Stimulated activated naive B cell treated with anti-CD40 and anti-IgM and Interleukin-4, amounts not matched to agents 10 μg/mL and 1 μg/mL and 100 μg/mL, for 72 hours (primary cell): ENCODE measurements around the gene POLR3K.
A peak's percentile ranks its signal among the peaks of the same experiment; 100 is the strongest.

Source experiments
- ATAC-seq, 2 donors: fragments of 150-1000 bp; cut with Tn5 transposase; replicated peaks; 2 replicates each; pipeline ENCODE4 v1.10.0; 2021; ENCODE audit warnings: moderate library complexity in 1 of 2
- DNase-seq: peaks from one replicate; pipeline ENCODE4 v3.0.0; 2021
- H3K27ac Mint-ChIP-seq: one replicate; pipeline ENCODE4 v1.8.0; 2022; ENCODE audit warnings: mild to moderate bottlenecking, mixed read lengths
- H3K27me3 Mint-ChIP-seq, 2 donors: one replicate each; pipeline ENCODE4 v1.8.0; 2022; ENCODE audit warnings: mixed read lengths in 2 of 2
- H3K36me3 Mint-ChIP-seq, 2 donors: one replicate each; pipeline ENCODE4 v1.8.0; 2022; ENCODE audit warnings: mixed read lengths in 2 of 2, mild to moderate bottlenecking in 1 of 2
- H3K4me1 Mint-ChIP-seq, 2 donors: one replicate each; pipeline ENCODE4 v1.8.0; 2022; ENCODE audit warnings: mixed read lengths in 2 of 2, mild to moderate bottlenecking in 1 of 2
- H3K4me3 Mint-ChIP-seq, 2 donors: one replicate each; pipeline ENCODE4 v1.8.0; 2022; ENCODE audit warnings: mild to moderate bottlenecking in 2 of 2, mixed read lengths in 2 of 2, moderate library complexity in 1 of 2
- H3K9me3 Mint-ChIP-seq, 2 donors: one replicate each; pipeline ENCODE4 v1.8.0; 2022; ENCODE audit warnings: mixed read lengths in 2 of 2, mild to moderate bottlenecking in 1 of 2

Gene POLR3K

DNA sequence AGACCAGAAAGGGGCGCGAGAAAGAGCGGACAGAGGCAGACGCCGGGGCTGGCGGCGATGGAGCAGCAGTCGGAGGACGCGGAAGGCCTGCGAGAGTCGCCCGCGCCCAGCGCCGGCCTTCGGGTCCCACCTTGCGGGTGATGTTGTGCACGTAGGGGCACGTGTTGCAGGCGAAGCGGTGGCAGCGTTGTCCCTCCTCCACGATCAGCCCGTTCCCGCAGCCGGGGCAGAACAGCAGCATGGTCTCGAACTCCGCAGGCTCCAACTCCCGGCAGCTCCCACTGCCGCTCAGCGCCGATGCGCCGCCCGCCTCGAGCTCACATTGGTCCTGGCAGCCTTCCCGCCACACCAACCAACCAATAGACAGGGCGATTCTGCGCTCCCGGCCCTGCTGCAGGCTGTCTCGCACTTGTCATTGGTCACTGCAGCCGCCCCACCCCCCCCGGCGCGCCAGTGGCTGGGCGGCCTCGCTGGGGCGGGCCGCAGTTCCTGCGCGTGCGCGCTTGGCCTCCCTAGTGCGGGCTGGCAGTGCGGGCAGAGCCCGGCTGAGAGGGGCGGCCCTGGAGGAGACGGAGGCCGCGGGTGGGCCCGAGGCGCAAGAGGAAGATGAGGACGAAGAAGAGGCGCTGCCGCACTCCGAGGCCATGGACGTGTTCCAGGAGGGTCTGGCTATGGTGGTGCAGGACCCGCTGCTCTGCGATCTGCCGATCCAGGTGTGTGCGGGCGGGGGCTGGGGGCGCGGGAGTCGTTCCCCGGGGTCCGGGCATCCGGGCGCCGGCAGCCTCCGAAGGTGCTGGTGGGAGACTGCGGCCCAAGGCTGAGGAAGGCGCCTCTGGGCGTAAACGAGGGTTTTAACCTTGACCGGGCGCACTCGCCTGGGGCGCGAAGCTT is at the start of gene POLR3K, which contains the start of gene SNRNP25:
TSS of gene POLR3K (minus strand) at position 263 of the 891 bp plus-strand sequence. CDS start at position 241, 22 bp downstream.
TSS of gene SNRNP25 (plus strand) at position 483 of the 891 bp plus-strand sequence. CDS start at position 672, 189 bp downstream.
- Mint-ChIP-seq H3K4me1 (peaks cover 13 to 32% of the 10 kb centered on the region in 2 donors), H3K4me3 (peak within 1 kb of the TSS; percentile 92 to 98), H3K9me3 (no peaks in the 10 kb centered on the region), H3K27ac (peak within 1 kb of the TSS; percentile 98), H3K36me3 (peaks cover 31 to 50% of the 10 kb centered on the region in 2 donors), H3K27me3 (no peaks in the 10 kb centered on the region)
- ATAC-seq (peak; percentile 96), DNase-seq (peak; percentile 96)

DNA sequence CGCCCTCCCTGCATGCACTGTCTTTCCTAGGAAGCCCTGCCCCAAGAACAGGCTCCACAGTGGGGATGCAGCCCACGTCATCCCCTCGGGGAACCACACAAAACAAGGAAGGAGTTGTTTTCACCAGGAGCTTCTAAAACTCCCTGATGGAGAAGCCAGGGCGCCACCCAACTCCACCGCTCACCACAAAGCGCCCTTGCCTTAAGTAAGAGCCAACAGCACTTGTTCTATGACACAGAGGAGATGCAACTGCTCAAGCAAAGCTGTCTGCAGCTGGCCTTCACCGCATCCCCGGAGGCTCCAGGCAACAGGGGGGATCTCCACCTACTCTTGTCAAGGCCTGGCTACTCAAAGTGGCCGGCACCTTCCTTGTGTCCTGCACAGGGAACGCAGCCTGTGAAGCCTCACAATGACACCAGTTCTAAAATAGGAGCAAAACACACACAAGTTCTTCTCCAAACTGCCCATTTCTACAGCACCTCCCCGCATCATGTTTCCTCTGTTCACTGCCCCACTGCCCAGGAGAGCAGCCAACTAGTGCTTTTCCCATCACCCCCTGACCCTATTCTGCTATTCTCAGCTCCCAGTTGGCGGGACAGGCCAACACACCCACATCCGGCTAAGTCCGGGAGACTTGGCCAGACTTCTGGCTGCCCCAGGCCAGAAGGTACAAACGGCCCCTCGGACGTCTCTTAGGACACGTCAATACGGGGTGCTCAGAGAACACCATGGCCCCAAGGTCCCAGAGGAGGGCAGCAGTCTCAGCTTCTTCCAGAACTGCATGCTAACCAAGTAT is 48.9 kb upstream of the POLR3K start:
- ATAC-seq: no peak
- DNase-seq: no peak
- Mint-ChIP-seq H3K36me3 (peaks cover 39 to 60% of the 10 kb centered on the region in 2 donors), H3K27me3 (no peaks in the 10 kb centered on the region), H3K9me3 (no peaks in the 10 kb centered on the region), H3K27ac (no peak overlapping the region), H3K4me3 (no peak overlapping the region), H3K4me1 (peaks cover 7 to 8% of the 10 kb centered on the region in 2 donors)

DNA sequence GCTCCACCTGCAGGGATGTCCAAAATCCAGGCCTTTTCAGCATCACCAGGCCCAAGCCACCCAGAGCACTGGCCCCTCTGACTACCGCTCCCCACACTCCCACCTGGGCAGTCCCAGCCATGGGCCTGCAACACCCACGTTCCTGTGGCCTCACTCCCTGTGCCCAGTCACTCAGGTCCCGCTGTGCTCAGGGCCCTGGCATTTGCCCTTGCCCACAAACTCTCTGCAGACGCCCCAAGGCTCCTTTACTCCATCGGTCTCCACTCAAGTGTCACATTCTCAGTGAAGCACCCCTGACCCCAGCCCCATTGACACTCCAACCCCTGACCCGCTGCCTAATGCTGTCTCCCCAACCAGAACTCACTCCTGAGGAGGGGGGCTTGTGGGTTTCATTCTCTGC is 48.2 kb upstream of the POLR3K start:
- Mint-ChIP-seq H3K4me1 (peaks cover 11 to 13% of the 10 kb centered on the region in 2 donors), H3K9me3 (no peaks in the 10 kb centered on the region), H3K4me3 (no peak overlapping the region), H3K27me3 (no peaks in the 10 kb centered on the region), H3K27ac (no peak overlapping the region), H3K36me3 (peaks cover 36 to 59% of the 10 kb centered on the region in 2 donors)
- no peak for DNase-seq
- no peak for ATAC-seq

DNA sequence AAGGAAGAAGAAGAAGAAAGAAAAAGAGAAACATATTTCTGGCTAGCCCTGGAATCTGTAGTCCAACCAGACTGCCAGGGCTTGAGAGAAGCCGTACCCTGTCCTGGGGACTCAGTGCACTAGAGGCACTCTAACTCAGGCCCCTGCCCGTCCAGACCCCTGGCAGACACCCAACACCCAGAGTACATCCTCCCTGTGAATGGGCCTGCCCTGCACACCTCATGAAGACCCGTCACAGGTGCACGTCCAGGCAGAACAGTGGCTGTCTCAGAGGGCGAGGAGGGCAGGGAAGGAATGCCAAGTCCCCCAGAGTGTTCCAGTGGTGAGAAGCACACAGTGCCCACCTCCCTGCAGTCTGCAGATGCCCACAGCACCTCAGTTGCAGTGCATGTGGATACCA is 47.6 kb upstream of the POLR3K start:
- Mint-ChIP-seq H3K27ac (no peak overlapping the region), H3K4me3 (no peak overlapping the region), H3K4me1 (peaks cover 11 to 13% of the 10 kb centered on the region in 2 donors), H3K27me3 (no peaks in the 10 kb centered on the region), H3K36me3 (peaks cover 35 to 58% of the 10 kb centered on the region in 2 donors), H3K9me3 (no peaks in the 10 kb centered on the region)
- no peak for DNase-seq
- ATAC-seq: no peak

DNA sequence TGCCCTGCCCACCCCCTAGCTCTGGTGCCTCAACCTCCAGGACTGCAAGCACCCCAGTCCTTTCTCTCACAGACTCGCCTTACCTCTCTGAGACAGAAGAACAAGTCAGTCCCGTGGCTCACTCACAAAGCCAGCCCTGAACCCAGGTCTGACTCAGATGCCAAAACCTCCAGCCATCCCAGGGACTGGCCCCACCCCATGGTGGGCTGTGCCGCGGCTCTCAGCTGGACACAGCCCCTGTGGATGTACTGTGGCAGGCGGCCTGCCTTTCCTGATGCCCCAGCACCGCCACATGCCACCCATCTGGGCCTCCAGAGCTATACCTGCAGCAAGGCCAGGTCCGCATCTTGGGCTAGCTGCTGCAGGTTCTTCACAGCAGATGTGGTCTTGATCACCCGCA is 44.4 kb upstream of the POLR3K start:
- DNase-seq: no peak
- Mint-ChIP-seq H3K36me3 (peaks cover 35 to 53% of the 10 kb centered on the region in 2 donors), H3K4me3 (no peak overlapping the region), H3K9me3 (no peaks in the 10 kb centered on the region), H3K4me1 (peaks cover 11 to 13% of the 10 kb centered on the region in 2 donors), H3K27me3 (no peaks in the 10 kb centered on the region), H3K27ac (no peak overlapping the region)
- no peak for ATAC-seq

DNA sequence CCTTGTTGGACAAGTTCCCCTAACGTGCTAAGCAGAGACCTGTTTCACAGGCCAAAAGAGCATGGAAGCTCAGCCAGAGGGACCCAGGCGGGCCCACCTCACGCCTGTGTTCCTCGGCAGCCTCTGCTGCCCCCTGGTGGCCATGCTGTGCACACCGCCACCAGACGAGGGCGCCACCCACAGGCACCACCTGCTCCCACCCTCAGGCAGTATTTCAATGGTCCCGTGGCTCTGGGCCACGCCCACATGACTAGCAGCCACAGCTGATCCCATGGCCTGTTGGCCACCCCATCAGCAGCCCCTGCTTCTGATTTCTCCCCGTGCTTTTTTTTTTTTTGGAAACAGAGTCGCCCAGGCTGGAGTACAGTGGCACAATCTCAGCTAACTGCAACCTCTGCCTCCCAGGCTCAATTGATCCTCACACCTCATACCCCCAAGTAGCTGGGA is 43.5 kb upstream of the POLR3K start:
- ATAC-seq (peak; percentile 95 to 96), DNase-seq (peak; percentile 86)
- H3K27me3 Mint-ChIP-seq: no peaks in the 10 kb centered on the region
- peaks cover 34 to 50% of the 10 kb centered on the region in 2 donors for H3K36me3 Mint-ChIP-seq
- H3K4me3 Mint-ChIP-seq: no peak overlapping the region
- no peak overlapping the region for H3K27ac Mint-ChIP-seq
- H3K4me1 Mint-ChIP-seq: peaks cover 11 to 18% of the 10 kb centered on the region in 2 donors
- H3K9me3 Mint-ChIP-seq: no peaks in the 10 kb centered on the region

DNA sequence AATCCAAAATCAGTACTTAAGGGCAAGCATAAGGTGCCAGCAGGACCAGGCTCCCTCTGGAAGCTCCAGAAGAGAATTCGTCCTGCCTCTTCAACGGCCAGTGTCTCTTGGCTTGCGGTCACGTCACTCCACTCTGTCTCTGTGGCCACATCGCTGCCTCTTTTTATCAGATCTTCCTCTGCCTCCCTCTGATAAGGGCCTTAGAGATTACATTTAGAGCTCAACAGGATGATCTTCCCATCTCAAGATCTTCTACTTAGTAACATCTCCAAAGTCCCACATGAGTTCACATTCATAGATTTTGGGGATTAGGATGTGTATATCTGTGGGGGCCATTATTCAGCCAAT is 41.5 kb upstream of the POLR3K start:
- no peak overlapping the region for H3K4me3 Mint-ChIP-seq
- H3K9me3 Mint-ChIP-seq: no peaks in the 10 kb centered on the region
- H3K36me3 Mint-ChIP-seq: peaks cover 39 to 45% of the 10 kb centered on the region in 2 donors
- H3K27me3 Mint-ChIP-seq: no peaks in the 10 kb centered on the region
- H3K27ac Mint-ChIP-seq: no peak overlapping the region
- peaks cover 14 to 26% of the 10 kb centered on the region in 2 donors for H3K4me1 Mint-ChIP-seq
- no peak for DNase-seq
- ATAC-seq: no peak

DNA sequence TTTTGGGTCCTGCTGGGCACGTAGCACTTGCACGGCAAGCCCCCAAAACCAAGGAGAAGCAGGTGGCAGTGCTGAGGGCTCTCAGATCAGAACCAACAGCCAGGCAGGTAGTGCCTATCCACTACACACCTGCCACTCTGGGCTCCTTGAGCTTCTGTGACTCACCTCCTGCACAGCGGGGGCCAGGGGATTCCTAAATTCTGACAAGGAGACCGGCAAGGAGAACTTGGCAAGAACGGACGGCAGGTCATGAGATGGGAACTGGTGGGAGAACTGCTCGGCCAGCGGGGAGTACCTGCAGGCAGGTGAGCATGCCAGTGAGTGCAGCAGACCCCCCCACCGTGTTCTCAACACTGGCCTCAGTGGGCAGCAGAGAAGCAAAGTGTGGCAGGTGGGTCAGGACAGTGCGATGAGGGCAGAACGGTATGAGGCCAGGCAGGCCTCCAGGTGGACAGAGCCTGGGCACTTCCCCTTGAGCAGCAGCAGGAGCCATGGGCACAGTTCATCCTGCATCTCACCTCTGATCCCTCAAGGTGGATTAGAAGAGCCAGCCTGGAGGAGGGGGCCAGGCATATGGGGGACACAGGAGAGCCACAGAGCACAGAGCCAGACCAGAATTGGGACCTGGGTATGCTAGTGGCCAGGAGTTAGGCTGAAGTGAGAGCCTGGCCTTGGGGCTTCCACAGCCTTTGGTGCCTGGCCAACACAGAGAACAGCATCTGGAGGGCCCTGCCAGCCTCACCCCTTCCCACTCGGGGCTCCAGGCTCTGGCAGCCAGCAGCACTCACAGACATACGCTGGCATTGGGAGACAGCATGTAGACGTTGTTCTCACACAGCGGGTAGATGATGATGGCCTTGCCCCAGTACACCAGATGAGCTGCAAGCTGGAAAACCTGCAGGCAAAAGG is 39.3 kb upstream of the POLR3K start:
- H3K4me1 Mint-ChIP-seq: peaks cover 11 to 23% of the 10 kb centered on the region in 2 donors
- peaks cover 32 to 38% of the 10 kb centered on the region in 2 donors for H3K36me3 Mint-ChIP-seq
- ATAC-seq (no peak), DNase-seq (no peak)
- H3K4me3 Mint-ChIP-seq: no peak overlapping the region
- H3K9me3 Mint-ChIP-seq: no peaks in the 10 kb centered on the region
- no peaks in the 10 kb centered on the region for H3K27me3 Mint-ChIP-seq
- peak overlapping the region; percentile 51 for H3K27ac Mint-ChIP-seq

DNA sequence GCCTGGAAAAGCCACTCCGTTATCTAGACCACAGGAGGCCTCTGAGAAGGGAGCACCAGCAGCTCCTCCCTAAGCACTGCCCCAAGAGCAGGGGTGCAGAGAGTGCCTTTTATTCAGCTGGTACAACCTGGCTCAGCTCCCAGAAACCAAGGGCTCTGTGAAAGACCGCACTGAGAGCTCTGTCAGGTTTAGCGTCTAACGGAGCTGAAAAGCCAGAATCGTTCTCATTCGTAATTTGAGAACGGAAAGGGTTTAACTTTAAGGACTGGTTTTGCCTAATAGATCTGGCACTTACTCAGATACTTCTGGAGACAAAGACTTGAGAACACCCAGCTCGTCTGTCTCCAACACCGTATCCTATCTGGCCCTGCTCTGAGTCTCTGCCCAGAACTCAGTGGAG is 38.1 kb upstream of the POLR3K start:
- no peak for ATAC-seq
- DNase-seq: no peak
- H3K36me3 Mint-ChIP-seq: peaks cover 37 to 40% of the 10 kb centered on the region in 2 donors
- H3K4me1 Mint-ChIP-seq: peaks cover 3 to 13% of the 10 kb centered on the region in 2 donors
- no peak overlapping the region for H3K4me3 Mint-ChIP-seq
- H3K9me3 Mint-ChIP-seq: no peaks in the 10 kb centered on the region
- H3K27ac Mint-ChIP-seq: no peak overlapping the region
- H3K27me3 Mint-ChIP-seq: no peaks in the 10 kb centered on the region

DNA sequence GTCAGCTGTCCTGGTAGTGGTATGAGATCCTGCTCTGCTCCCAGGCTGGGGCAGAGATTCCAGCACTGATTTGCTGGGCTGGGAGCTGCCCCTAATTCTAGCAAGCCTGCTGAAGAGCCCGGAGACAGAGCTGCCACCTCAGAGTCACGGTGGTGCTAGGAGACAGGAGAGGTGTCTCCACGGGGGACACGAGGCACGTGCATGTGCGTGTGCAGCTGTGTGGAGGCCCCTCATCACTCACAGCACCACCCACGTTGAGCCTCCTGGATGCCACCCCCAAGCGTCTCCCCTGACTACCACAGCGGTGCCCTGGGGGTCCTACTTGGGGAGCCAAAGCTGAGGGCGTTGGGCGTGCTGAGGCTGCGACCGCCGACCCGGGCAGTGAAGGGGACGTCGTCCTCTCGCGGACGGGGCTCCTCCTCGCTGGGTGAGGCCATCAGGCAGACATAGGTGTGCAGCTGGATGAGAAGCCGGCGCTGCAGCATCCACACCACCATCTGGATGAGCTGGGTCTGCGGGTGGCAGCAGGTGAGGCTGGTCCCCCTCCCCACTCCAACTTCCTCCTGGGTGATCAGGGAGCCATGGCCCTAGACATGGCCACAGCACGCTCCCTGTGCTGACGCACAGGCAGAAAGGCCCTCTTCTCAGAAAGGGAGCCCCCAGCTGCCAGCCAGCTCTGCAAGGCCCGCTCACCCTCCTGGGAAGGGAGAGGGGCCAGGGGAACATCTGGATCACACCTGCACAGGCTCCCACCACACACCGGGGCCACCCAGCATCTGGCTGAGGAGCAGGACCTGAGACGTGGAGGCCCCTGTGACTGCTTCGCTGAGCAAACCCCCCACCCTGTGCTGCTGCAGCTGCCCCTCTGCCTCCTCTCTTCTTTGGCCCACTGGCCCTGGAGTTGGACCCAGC is 36.2 kb upstream of the POLR3K start:
- no peak for DNase-seq
- H3K4me3 Mint-ChIP-seq: no peak overlapping the region
- H3K9me3 Mint-ChIP-seq: no peaks in the 10 kb centered on the region
- peak overlapping the region; percentile 82 for H3K27ac Mint-ChIP-seq
- peaks cover 17 to 31% of the 10 kb centered on the region in 2 donors for H3K4me1 Mint-ChIP-seq
- no peaks in the 10 kb centered on the region for H3K27me3 Mint-ChIP-seq
- no peak for ATAC-seq
- peaks cover 43 to 45% of the 10 kb centered on the region in 2 donors for H3K36me3 Mint-ChIP-seq

DNA sequence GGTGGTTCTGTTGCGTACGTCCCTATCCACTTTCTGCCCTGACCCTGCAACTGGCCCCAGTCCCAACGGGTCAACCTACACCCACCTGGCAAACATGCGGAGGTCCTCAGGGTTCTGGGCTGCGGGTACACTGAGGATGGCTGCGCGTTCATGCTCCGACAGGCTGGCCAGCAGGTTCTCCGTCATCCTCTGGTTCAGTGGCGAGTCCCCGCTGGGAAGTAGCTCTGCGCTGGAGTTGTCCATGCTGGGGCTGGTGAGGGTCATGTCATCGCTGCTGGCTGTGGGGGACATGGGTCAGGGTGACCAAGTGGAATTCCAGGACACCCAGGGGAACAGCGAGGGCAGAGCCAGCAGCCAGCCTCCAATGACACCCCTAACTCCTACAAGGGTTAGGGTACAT is 35.2 kb upstream of the POLR3K start:
- H3K36me3 Mint-ChIP-seq: peaks cover 49 to 51% of the 10 kb centered on the region in 2 donors
- no peak for DNase-seq
- no peak overlapping the region for H3K4me3 Mint-ChIP-seq
- ATAC-seq: no peak
- H3K27ac Mint-ChIP-seq: no peak overlapping the region
- H3K9me3 Mint-ChIP-seq: no peaks in the 10 kb centered on the region
- H3K4me1 Mint-ChIP-seq: peaks cover 26 to 42% of the 10 kb centered on the region in 2 donors
- no peaks in the 10 kb centered on the region for H3K27me3 Mint-ChIP-seq

DNA sequence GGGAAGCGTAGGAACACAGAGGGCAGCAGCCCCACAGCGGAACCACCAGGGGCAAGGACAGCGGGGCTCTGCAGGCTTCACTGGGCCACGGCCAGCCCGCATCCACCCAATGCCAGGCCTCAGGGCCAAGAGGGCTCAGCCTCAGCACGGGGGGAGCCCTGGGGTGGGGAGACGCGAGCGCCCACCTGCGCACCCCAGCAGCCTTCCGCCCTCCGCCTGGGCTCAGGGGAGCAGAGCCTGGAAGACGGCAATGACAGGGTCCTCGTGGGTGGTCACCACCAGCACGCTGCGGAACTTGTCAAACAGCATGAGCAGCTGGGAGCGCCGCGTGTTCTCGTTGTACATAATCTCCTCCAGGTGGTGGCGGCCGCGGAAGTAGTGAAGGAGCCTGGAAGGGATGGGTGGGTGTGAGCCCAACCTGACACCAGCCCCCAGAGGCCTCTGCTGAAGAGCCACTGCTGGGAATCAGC is 33.1 kb upstream of the POLR3K start:
- peak overlapping the region in 1 of 2 donors; percentile 19 for H3K4me3 Mint-ChIP-seq
- H3K27ac Mint-ChIP-seq: peak overlapping the region; percentile 88
- no peak for ATAC-seq
- no peaks in the 10 kb centered on the region for H3K9me3 Mint-ChIP-seq
- H3K27me3 Mint-ChIP-seq: no peaks in the 10 kb centered on the region
- peaks cover 38 to 52% of the 10 kb centered on the region in 2 donors for H3K4me1 Mint-ChIP-seq
- DNase-seq: no peak
- peaks cover 55% of the 10 kb centered on the region in 2 donors for H3K36me3 Mint-ChIP-seq

DNA sequence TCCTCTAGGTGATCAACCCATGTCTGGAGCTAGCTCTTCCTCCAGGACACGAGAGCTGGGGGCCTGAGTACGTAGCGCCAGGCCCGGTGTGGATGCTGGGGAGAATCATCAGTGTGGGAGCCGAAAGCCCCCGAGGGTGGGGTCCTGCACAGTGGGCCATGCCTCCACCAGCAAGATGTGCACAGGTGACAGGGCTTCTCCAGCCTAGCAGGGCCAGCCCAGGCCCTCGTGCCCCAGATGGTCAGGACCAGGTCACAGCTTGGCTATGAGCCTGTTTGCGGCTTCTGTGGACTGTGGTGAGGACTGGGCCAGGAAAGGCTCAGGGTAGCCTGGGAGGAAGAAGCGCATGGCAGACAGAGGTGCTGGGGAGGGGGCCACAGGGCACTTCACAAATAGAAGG is 32.5 kb upstream of the POLR3K start:
- Mint-ChIP-seq H3K27ac (peak overlapping the region; percentile 88), H3K27me3 (no peaks in the 10 kb centered on the region), H3K4me3 (peak overlapping the region in 1 of 2 donors; percentile 19), H3K9me3 (no peaks in the 10 kb centered on the region), H3K36me3 (peaks cover 58% of the 10 kb centered on the region in 2 donors), H3K4me1 (peaks cover 41 to 56% of the 10 kb centered on the region in 2 donors)
- ATAC-seq (no peak), DNase-seq (no peak)
